CD4-positive, alpha-beta T cell treated with Interleukin-1 beta for 1 hour (primary cell): ENCODE data around the gene PLPP4.
"Not testable (repeated sequence)": the region's sequence is repeated elsewhere in the genome, so short reads cannot be mapped to it uniquely, and the experiment has no call there.

Source experiments
- DNase-seq, 2 donors: peaks; one replicate each; pipeline ENCODE4 v3.0.0-alpha.2; 2020 to 2022

Gene PLPP4

GRCh38 chr10:120492346-120492745, 35.3 kb downstream of the PLPP4 start:
- DNase-seq = no peak

- no peak for DNase-seq
These were observed 36.6 kb downstream of the PLPP4 start for GRCh38 chr10:120493411-120494312.

GRCh38 chr10:120494313-120494710, 37.3 kb downstream of the PLPP4 start:
- no peak for DNase-seq

GRCh38 chr10:120495226-120496009, 38.4 kb downstream of the PLPP4 start:
- no peak for DNase-seq

GRCh38 chr10:120499883-120500282, 42.9 kb downstream of the PLPP4 start:
- DNase-seq = no peak

GRCh38 chr10:120503689-120504088, 46.7 kb downstream of the PLPP4 start:
- no peak for DNase-seq

GRCh38 chr10:120504227-120504626, 47.2 kb downstream of the PLPP4 start:
- DNase-seq = not testable (repeated sequence)

- no peak for DNase-seq
These were observed 48.0 kb downstream of the PLPP4 start for GRCh38 chr10:120505056-120505455.

- DNase-seq = no peak
These were observed 48.8 kb downstream of the PLPP4 start for GRCh38 chr10:120505866-120506265.

- no peak for DNase-seq
These were observed 49.6 kb downstream of the PLPP4 start for GRCh38 chr10:120506674-120507073.

GRCh38 chr10:120507175-120507574, 50.1 kb downstream of the PLPP4 start:
- DNase-seq = no peak

- no peak for DNase-seq
These were observed 50.6 kb downstream of the PLPP4 start for GRCh38 chr10:120507651-120508050.

GRCh38 chr10:120508393-120508792, 51.4 kb downstream of the PLPP4 start:
- DNase-seq = no peak

- no peak for DNase-seq
These were observed 51.9 kb downstream of the PLPP4 start for GRCh38 chr10:120508966-120509365.

- DNase-seq = no peak
These were observed 54.1 kb downstream of the PLPP4 start for GRCh38 chr10:120511165-120511564.

GRCh38 chr10:120513307-120513796, 56.3 kb downstream of the PLPP4 start:
- DNase-seq = no peak

GRCh38 chr10:120514035-120514620, 57.1 kb downstream of the PLPP4 start:
- DNase-seq = no peak

GRCh38 chr10:120514959-120515358, 57.9 kb downstream of the PLPP4 start:
- DNase-seq = no peak

- DNase-seq = no peak
These were observed 58.7 kb downstream of the PLPP4 start for GRCh38 chr10:120515741-120516140.

GRCh38 chr10:120516426-120516825, 59.4 kb downstream of the PLPP4 start:
- DNase-seq = no peak

GRCh38 chr10:120517196-120517595, 60.2 kb downstream of the PLPP4 start:
- DNase-seq = no peak

GRCh38 chr10:120517881-120518484, 61.0 kb downstream of the PLPP4 start:
- DNase-seq = no peak

- DNase-seq = no peak
These were observed 64.9 kb downstream of the PLPP4 start for GRCh38 chr10:120521880-120522279.
